ENCODE data around the gene FAT2. TPM values are rescaled to one million over a fixed set of nuclear protein-coding genes. Genes with fewer than 3 reads are reported as not detected.

FAT2 gene
- polyA plus RNA-seq (2013, experiment 1 of 2): 0.03 TPM
- polyA plus RNA-seq (2013, experiment 2 of 2): 0.03 TPM

GRCh38 chr5:151591144-151591819, at the start of gene FAT2:
Gene FAT2 (minus strand): TSS chr5:151591331. CDS start chr5:151568931, 22,400 bp downstream.
- H3K4me2 ChIP-seq (ENCODE audit: low read length): no peak within 1 kb of the TSS
- peak; percentile 53 for DNase-seq
- H3K4ac ChIP-seq (ENCODE audit: low read depth, low read length): no peak within 1 kb of the TSS
- no peak within 1 kb of the TSS for H2BK5ac ChIP-seq (ENCODE audit: low read length)
- no peaks in the 10 kb centered on the region for H3K27me3 ChIP-seq (ENCODE audit: insufficient read depth, low read length, poor library complexity)
- H3K4me3 ChIP-seq (ENCODE audit: low read length): no peak within 1 kb of the TSS
- H4K5ac ChIP-seq (ENCODE audit: low read length): no peak within 1 kb of the TSS
- H3K4me1 ChIP-seq (ENCODE audit: control insufficient read depth, low read depth, low read length): peaks cover 2% of the 10 kb centered on the region
- no peak within 1 kb of the TSS for H3K18ac ChIP-seq (ENCODE audit: low read length)
- no peaks in the 10 kb centered on the region for H3K79me1 ChIP-seq (ENCODE audit: low read length)
- H4K8ac ChIP-seq (ENCODE audit: low read depth, low read length): no peak within 1 kb of the TSS
- WGBS (ENCODE audit: extremely low coverage, insufficient coverage, low lambda C conversion rate): no CpG with 5 or more reads among the region's 13 CpGs
- H3K36me3 ChIP-seq (ENCODE audit: control insufficient read depth, insufficient read depth, low read length): no peaks in the 10 kb centered on the region
- H2AK5ac ChIP-seq (ENCODE audit: low read length): no peak within 1 kb of the TSS
- H3K79me2 ChIP-seq (ENCODE audit: control insufficient read depth, insufficient read depth, low read length): no peaks in the 10 kb centered on the region
- peak within 1 kb of the TSS; percentile 23 for H3K9ac ChIP-seq (ENCODE audit: low read length)
- no peak within 1 kb of the TSS for H2BK120ac ChIP-seq (ENCODE audit: low read depth, low read length)
- H2BK15ac ChIP-seq (replicated peaks; ENCODE audit: low read depth): no peak within 1 kb of the TSS
- H3K56ac ChIP-seq (ENCODE audit: low read length): peak within 1 kb of the TSS; percentile 62
- H3K27ac ChIP-seq (ENCODE audit: low read depth, low read length): no peak within 1 kb of the TSS
- no peak within 1 kb of the TSS for H3K23ac ChIP-seq (ENCODE audit: low read length)

- Histone ChIP-seq H4K8ac (ENCODE audit: low read depth, low read length) (no peak overlapping the region), H2BK5ac (ENCODE audit: low read length) (no peak overlapping the region), H3K4me3 (ENCODE audit: low read length) (no peak overlapping the region), H3K4me1 (ENCODE audit: control insufficient read depth, low read depth, low read length) (no peaks in the 10 kb centered on the region), H3K4me2 (ENCODE audit: low read length) (no peak overlapping the region), H3K36me3 (ENCODE audit: control insufficient read depth, insufficient read depth, low read length) (no peaks in the 10 kb centered on the region), H4K5ac (ENCODE audit: low read length) (no peak overlapping the region), H2AK5ac (ENCODE audit: low read length) (no peak overlapping the region), H2BK120ac (ENCODE audit: low read depth, low read length) (no peak overlapping the region), H2BK15ac (replicated peaks; ENCODE audit: low read depth) (no peak overlapping the region), H3K23ac (ENCODE audit: low read length) (no peak overlapping the region), H3K18ac (ENCODE audit: low read length) (no peak overlapping the region), H3K27me3 (ENCODE audit: insufficient read depth, low read length, poor library complexity) (no peaks in the 10 kb centered on the region), H3K79me1 (ENCODE audit: low read length) (no peaks in the 10 kb centered on the region), H3K27ac (ENCODE audit: low read depth, low read length) (no peak overlapping the region), H3K9ac (ENCODE audit: low read length) (no peak overlapping the region), H3K56ac (ENCODE audit: low read length) (no peak overlapping the region), H3K4ac (ENCODE audit: low read depth, low read length) (no peak overlapping the region), H3K79me2 (ENCODE audit: control insufficient read depth, insufficient read depth, low read length) (no peaks in the 10 kb centered on the region)
- no peak for DNase-seq
- no CpG with 5 or more reads among the region's 4 CpGs for WGBS (ENCODE audit: extremely low coverage, insufficient coverage, low lambda C conversion rate)
Observed at GRCh38 chr5:151638619-151639018, 47.5 kb upstream of the FAT2 start.

GRCh38 chr5:151637676-151638075, 46.5 kb upstream of the FAT2 start:
- Histone ChIP-seq H3K56ac (ENCODE audit: low read length) (no peak overlapping the region), H3K4me1 (ENCODE audit: control insufficient read depth, low read depth, low read length) (no peaks in the 10 kb centered on the region), H3K18ac (ENCODE audit: low read length) (no peak overlapping the region), H2BK15ac (replicated peaks; ENCODE audit: low read depth) (no peak overlapping the region), H3K4ac (ENCODE audit: low read depth, low read length) (no peak overlapping the region), H3K23ac (ENCODE audit: low read length) (no peak overlapping the region), H3K4me2 (ENCODE audit: low read length) (no peak overlapping the region), H3K27me3 (ENCODE audit: insufficient read depth, low read length, poor library complexity) (no peaks in the 10 kb centered on the region), H3K36me3 (ENCODE audit: control insufficient read depth, insufficient read depth, low read length) (no peaks in the 10 kb centered on the region), H2BK5ac (ENCODE audit: low read length) (no peak overlapping the region), H4K8ac (ENCODE audit: low read depth, low read length) (no peak overlapping the region), H2BK120ac (ENCODE audit: low read depth, low read length) (no peak overlapping the region), H3K79me2 (ENCODE audit: control insufficient read depth, insufficient read depth, low read length) (no peaks in the 10 kb centered on the region), H4K5ac (ENCODE audit: low read length) (no peak overlapping the region), H3K9ac (ENCODE audit: low read length) (no peak overlapping the region), H3K4me3 (ENCODE audit: low read length) (no peak overlapping the region), H2AK5ac (ENCODE audit: low read length) (no peak overlapping the region), H3K27ac (ENCODE audit: low read depth, low read length) (no peak overlapping the region), H3K79me1 (ENCODE audit: low read length) (no peaks in the 10 kb centered on the region)
- WGBS (ENCODE audit: extremely low coverage, insufficient coverage, low lambda C conversion rate): no CpG with 5 or more reads among the region's 5 CpGs
- DNase-seq: peak; percentile 42

GRCh38 chr5:151633892-151634291, 42.8 kb upstream of the FAT2 start:
- H3K4me3 ChIP-seq (ENCODE audit: low read length): no peak overlapping the region
- no peak overlapping the region for H4K5ac ChIP-seq (ENCODE audit: low read length)
- no peak overlapping the region for H3K4ac ChIP-seq (ENCODE audit: low read depth, low read length)
- H2BK5ac ChIP-seq (ENCODE audit: low read length): no peak overlapping the region
- H3K18ac ChIP-seq (ENCODE audit: low read length): no peak overlapping the region
- WGBS (ENCODE audit: extremely low coverage, insufficient coverage, low lambda C conversion rate): no CpG with 5 or more reads among the region's 1 CpG
- no peak overlapping the region for H2AK5ac ChIP-seq (ENCODE audit: low read length)
- no peak overlapping the region for H3K56ac ChIP-seq (ENCODE audit: low read length)
- no peak overlapping the region for H2BK120ac ChIP-seq (ENCODE audit: low read depth, low read length)
- H2BK15ac ChIP-seq (replicated peaks; ENCODE audit: low read depth): no peak overlapping the region
- no peaks in the 10 kb centered on the region for H3K27me3 ChIP-seq (ENCODE audit: insufficient read depth, low read length, poor library complexity)
- no peaks in the 10 kb centered on the region for H3K4me1 ChIP-seq (ENCODE audit: control insufficient read depth, low read depth, low read length)
- no peak overlapping the region for H3K4me2 ChIP-seq (ENCODE audit: low read length)
- no peaks in the 10 kb centered on the region for H3K36me3 ChIP-seq (ENCODE audit: control insufficient read depth, insufficient read depth, low read length)
- no peak overlapping the region for H3K27ac ChIP-seq (ENCODE audit: low read depth, low read length)
- H3K79me1 ChIP-seq (ENCODE audit: low read length): no peaks in the 10 kb centered on the region
- no peak for DNase-seq
- H3K79me2 ChIP-seq (ENCODE audit: control insufficient read depth, insufficient read depth, low read length): no peaks in the 10 kb centered on the region
- H3K23ac ChIP-seq (ENCODE audit: low read length): no peak overlapping the region
- H4K8ac ChIP-seq (ENCODE audit: low read depth, low read length): no peak overlapping the region
- H3K9ac ChIP-seq (ENCODE audit: low read length): no peak overlapping the region

- H3K4ac ChIP-seq (ENCODE audit: low read depth, low read length): no peak overlapping the region
- H3K79me2 ChIP-seq (ENCODE audit: control insufficient read depth, insufficient read depth, low read length): no peaks in the 10 kb centered on the region
- H3K4me2 ChIP-seq (ENCODE audit: low read length): no peak overlapping the region
- no peak overlapping the region for H3K18ac ChIP-seq (ENCODE audit: low read length)
- H2BK15ac ChIP-seq (replicated peaks; ENCODE audit: low read depth): no peak overlapping the region
- H3K27ac ChIP-seq (ENCODE audit: low read depth, low read length): no peak overlapping the region
- H3K9ac ChIP-seq (ENCODE audit: low read length): no peak overlapping the region
- no peak overlapping the region for H3K23ac ChIP-seq (ENCODE audit: low read length)
- no peak overlapping the region for H3K56ac ChIP-seq (ENCODE audit: low read length)
- H2BK120ac ChIP-seq (ENCODE audit: low read depth, low read length): no peak overlapping the region
- WGBS (ENCODE audit: extremely low coverage, insufficient coverage, low lambda C conversion rate): no CpG with 5 or more reads among the region's 8 CpGs
- no peak overlapping the region for H4K5ac ChIP-seq (ENCODE audit: low read length)
- no peak overlapping the region for H2AK5ac ChIP-seq (ENCODE audit: low read length)
- no peak overlapping the region for H2BK5ac ChIP-seq (ENCODE audit: low read length)
- no peak overlapping the region for H4K8ac ChIP-seq (ENCODE audit: low read depth, low read length)
- H3K36me3 ChIP-seq (ENCODE audit: control insufficient read depth, insufficient read depth, low read length): no peaks in the 10 kb centered on the region
- H3K79me1 ChIP-seq (ENCODE audit: low read length): no peaks in the 10 kb centered on the region
- H3K4me1 ChIP-seq (ENCODE audit: control insufficient read depth, low read depth, low read length): no peaks in the 10 kb centered on the region
- no peaks in the 10 kb centered on the region for H3K27me3 ChIP-seq (ENCODE audit: insufficient read depth, low read length, poor library complexity)
- no peak overlapping the region for H3K4me3 ChIP-seq (ENCODE audit: low read length)
- no peak for DNase-seq
Observed at GRCh38 chr5:151632941-151633340, 41.8 kb upstream of the FAT2 start.

GRCh38 chr5:151632524-151632923, 41.4 kb upstream of the FAT2 start:
- Histone ChIP-seq H3K79me1 (ENCODE audit: low read length) (no peaks in the 10 kb centered on the region), H3K18ac (ENCODE audit: low read length) (no peak overlapping the region), H3K4me1 (ENCODE audit: control insufficient read depth, low read depth, low read length) (no peaks in the 10 kb centered on the region), H3K27me3 (ENCODE audit: insufficient read depth, low read length, poor library complexity) (no peaks in the 10 kb centered on the region), H3K79me2 (ENCODE audit: control insufficient read depth, insufficient read depth, low read length) (no peaks in the 10 kb centered on the region), H2AK5ac (ENCODE audit: low read length) (no peak overlapping the region), H2BK15ac (replicated peaks; ENCODE audit: low read depth) (no peak overlapping the region), H2BK120ac (ENCODE audit: low read depth, low read length) (no peak overlapping the region), H3K56ac (ENCODE audit: low read length) (no peak overlapping the region), H3K23ac (ENCODE audit: low read length) (no peak overlapping the region), H4K5ac (ENCODE audit: low read length) (no peak overlapping the region), H3K4me3 (ENCODE audit: low read length) (no peak overlapping the region), H3K27ac (ENCODE audit: low read depth, low read length) (no peak overlapping the region), H3K4ac (ENCODE audit: low read depth, low read length) (no peak overlapping the region), H4K8ac (ENCODE audit: low read depth, low read length) (no peak overlapping the region), H3K4me2 (ENCODE audit: low read length) (no peak overlapping the region), H3K9ac (ENCODE audit: low read length) (no peak overlapping the region), H2BK5ac (ENCODE audit: low read length) (no peak overlapping the region), H3K36me3 (ENCODE audit: control insufficient read depth, insufficient read depth, low read length) (no peaks in the 10 kb centered on the region)
- no peak for DNase-seq
- no CpG with 5 or more reads among the region's 15 CpGs for WGBS (ENCODE audit: extremely low coverage, insufficient coverage, low lambda C conversion rate)

Measured in mesendoderm (in vitro differentiated cells).